WTC11 (cell line): ENCODE results near the gene UMAD1. TPM values are rescaled to one million over a fixed set of nuclear protein-coding genes. Genes with fewer than 3 reads are reported as not detected.
A peak's percentile ranks its signal among the peaks of the same experiment; 100 is the strongest.

Experiments used
- ATAC-seq: fragments of 200-7000 bp; cut with Tn5 transposase; 2 replicates; pipeline ENCODE4 v1.10.0; 2021; ENCODE audit warnings: mild to moderate bottlenecking, moderate library complexity
- CTCF ChIA-PET: fragments of 300-600 bp; sonication (Branson Sonifier 250); formaldehyde crosslinking; loops from one replicate; lab custom pipeline; 2021; ENCODE audit warnings: antibody characterized with exemption; lab: Charles Lee
- POLR2A ChIA-PET: fragments of 350-600 bp; sonication (Branson Sonifier 250); formaldehyde crosslinking; loops from one replicate; lab custom pipeline; 2021; ENCODE audit warnings: antibody characterized with exemption; lab: Charles Lee
- DNase-seq: peaks from one replicate; pipeline ENCODE4 v3.0.0; 2021; ENCODE audit warnings: low spot score
- H3K27ac Mint-ChIP-seq: 2 replicates; pipeline ENCODE4 v1.8.0; 2021; ENCODE audit warnings: mixed read lengths
- H3K27me3 Mint-ChIP-seq: 2 replicates; pipeline ENCODE4 v1.8.0; 2021; ENCODE audit warnings: low read depth, mild to moderate bottlenecking, moderate library complexity, mixed read lengths
- H3K36me3 Mint-ChIP-seq: 2 replicates; pipeline ENCODE4 v1.8.0; 2021; ENCODE audit warnings: mixed read lengths
- H3K4me1 Mint-ChIP-seq: 2 replicates; pipeline ENCODE4 v1.8.0; 2022; ENCODE audit warnings: mixed read lengths
- H3K4me3 Mint-ChIP-seq: 2 replicates; pipeline ENCODE4 v1.8.0; 2021; ENCODE audit warnings: mild to moderate bottlenecking, moderate library complexity, mixed read lengths
- H3K9me3 Mint-ChIP-seq: 2 replicates; pipeline ENCODE4 v1.8.0; 2021; ENCODE audit warnings: mixed read lengths
- AFF4 ChIP-seq: sonication (generic); formaldehyde crosslinking; IDR thresholded peaks from 2 replicates; pipeline ENCODE4 v1.8.1; 2023; ENCODE audit warnings: mild to moderate bottlenecking, missing genetic modification reagents, borderline replicate concordance
- AR ChIP-seq: fragments of 250-450 bp; sonication (Bioruptor Pico); IDR thresholded peaks from 2 replicates; pipeline ENCODE4 v1.9.0; 2021; ENCODE audit warnings: mild to moderate bottlenecking
- ATF6 ChIP-seq: sonication (generic); formaldehyde crosslinking; IDR thresholded peaks from 2 replicates; pipeline ENCODE4 v1.8.1; 2023; ENCODE audit warnings: mild to moderate bottlenecking, missing genetic modification reagents
- CTCF ChIP-seq: fragments of 200-600 bp; IDR thresholded peaks from 2 replicates; pipeline ENCODE4 v1.8.0; 2022; ENCODE audit warnings: antibody characterized with exemption
- ETV6 ChIP-seq: sonication (generic); formaldehyde crosslinking; IDR thresholded peaks from 2 replicates; pipeline ENCODE4 v1.8.1; 2022; ENCODE audit warnings: mild to moderate bottlenecking, missing genetic modification reagents
- FOXP1 ChIP-seq: sonication (generic); formaldehyde crosslinking; IDR thresholded peaks from 2 replicates; pipeline ENCODE4 v1.8.0; 2022; ENCODE audit warnings: missing genetic modification reagents, mild to moderate bottlenecking, moderate library complexity, borderline replicate concordance
- HMGA2 ChIP-seq: fragments of 250-450 bp; sonication (Bioruptor Pico); IDR thresholded peaks from 2 replicates; pipeline ENCODE4 v1.4.0; 2021; ENCODE audit warnings: mild to moderate bottlenecking, moderate library complexity
- PRDM15 ChIP-seq: sonication (generic); formaldehyde crosslinking; IDR thresholded peaks from 2 replicates; pipeline ENCODE4 v1.8.0; 2022; ENCODE audit warnings: missing genetic modification reagents
- RELA ChIP-seq: sonication (generic); formaldehyde crosslinking; IDR thresholded peaks from 2 replicates; pipeline ENCODE4 v1.8.1; 2022; ENCODE audit warnings: missing genetic modification reagents, mild to moderate bottlenecking, borderline replicate concordance
- ZNF317 ChIP-seq: sonication (generic); formaldehyde crosslinking; IDR thresholded peaks from 2 replicates; pipeline ENCODE4 v1.8.1; 2023; ENCODE audit warnings: low read depth, mild to moderate bottlenecking, moderate library complexity, missing genetic modification reagents, borderline replicate concordance
- ZNF396 ChIP-seq: fragments of 250-450 bp; sonication (Bioruptor Pico); IDR thresholded peaks from 2 replicates; pipeline ENCODE4 v1.8.0; 2021; ENCODE audit warnings: mild to moderate bottlenecking, moderate library complexity, borderline replicate concordance
- total RNA-seq: library from RNA; stranded (reverse); gene quantifications from 3 replicates; pipeline ENCODE4 v1.2.3, GENCODE V29; 2021

UMAD1 gene
- total RNA-seq, 1 experiment from 2014 or later = 13.0 TPM

GRCh38 chr7:7790041-7790741 lies 149.6 kb downstream of the UMAD1 start:
- H3K4me3 Mint-ChIP-seq = no peak overlapping the region
- DNase-seq = no peak
- POLR2A ChIA-PET = no interaction called here
- H3K36me3 Mint-ChIP-seq = 0 out of 2 replicates have a peak, but pooled peaks cover 3% of the 10 kb centered on the region
- H3K27ac Mint-ChIP-seq = peak overlapping the region; percentile 34; the same call in 1 of the 2 replicates
- no peaks in the 10 kb centered on the region; the same call in 1 of the 2 replicates for H3K27me3 Mint-ChIP-seq
- H3K4me1 Mint-ChIP-seq = peaks cover 60% of the 10 kb centered on the region
- CTCF ChIA-PET = no interaction called here
- ATAC-seq = no peak
- TF ChIP-seq AFF4 (CRISPR knock-in tag) = no peak
- TF ChIP-seq PRDM15 = no peak
- TF ChIP-seq FOXP1 (CRISPR knock-in tag) = no peak
- TF ChIP-seq HMGA2 (CRISPR knock-in tag) = no peak
- TF ChIP-seq ZNF396 (CRISPR knock-in tag) = no peak
- no peak for TF ChIP-seq ETV6 (CRISPR knock-in tag)
- TF ChIP-seq ZNF317 (CRISPR knock-in tag) = no peak
- TF ChIP-seq AR (CRISPR knock-in tag) = no peak
- no peak for TF ChIP-seq ATF6
- no peak for TF ChIP-seq RELA (CRISPR knock-in tag)
- TF ChIP-seq CTCF = no peak
- H3K9me3 Mint-ChIP-seq = peaks cover 4% of the 10 kb centered on the region; the same call in 1 of the 2 replicates
